K562 (cell line): ENCODE measurements around the gene STOX2. TPM values are rescaled to one million over a fixed set of nuclear protein-coding genes. Genes with fewer than 3 reads are reported as not detected.

ENCODE experiments used
- ATAC-seq: fragments of 200-7000 bp; cut with Tn5 transposase; 3 replicates; pipeline ENCODE4 v1.9.1; 2020; ENCODE audit warnings: moderate library complexity
- BruUV-seq: library from RNA; stranded (reverse); fragments of 400-500 nt; replicated peaks from 2 replicates; lab custom pipeline; 2021; lab: Mats Ljungman, UMichigan
- CTCF ChIA-PET: fragments of 300-600 bp; formaldehyde crosslinking; extraction: SDS; loops from one replicate; lab custom pipeline; 2021; ENCODE audit warnings: low intra/inter-chr PET ratio; lab: Yijun Ruan, JAX
- POLR2A ChIA-PET: fragments of 300-600, 350-650 bp; sonication (Branson Sonifier 250); formaldehyde crosslinking; extraction: SDS; loops from one replicate; lab custom pipeline; 2021; ENCODE audit warnings: antibody characterized with exemption, inconsistent platforms; lab: Yijun Ruan, JAX
- DNase-seq, 4 experiments: peaks; one replicate each; pipeline versions ENCODE4 v3.0.0 to v3.0.0-alpha.2; 2011 to 2018; ENCODE audit warnings: low spot score in 3 of 4, mixed read lengths in 3 of 4; ENCODE audit errors: extremely low read depth in 1 of 4
- FAIRE-seq: peaks from 2 replicates; lab custom pipeline; 2011; peaks lifted over from hg19 to GRCh38; lab: Jason Lieb, UNC
- H2AFZ ChIP-seq: 2 replicates; pipeline ENCODE4 v1.6.0; 2011; ENCODE audit warnings: low read depth, low read length, control low read depth, inconsistent platforms
- H3K27ac ChIP-seq: fragments of 200-600 bp; 3 replicates; pipeline ENCODE4 v1.8.0; 2011; ENCODE audit warnings: low read depth, mild to moderate bottlenecking, control low read depth, inconsistent platforms, low read length, moderate library complexity, mixed read lengths; ENCODE audit errors: extremely low read depth
- H3K27me3 ChIP-seq, 2 experiments: fragments of 300-600 bp in 1 of 2; 2 replicates in 1 of 2; 3 replicates in 1 of 2; pipeline versions ENCODE4 v1.6.0 to v1.8.0; 2011; ENCODE audit warnings: inconsistent platforms in 2 of 2, low read length in 2 of 2, mild to moderate bottlenecking in 1 of 2, mixed read lengths in 1 of 2, moderate library complexity in 1 of 2; ENCODE audit not compliant: control insufficient read depth in 2 of 2, insufficient read depth in 2 of 2
- H3K36me3 ChIP-seq: fragments of 300-600 bp; 3 replicates; pipeline ENCODE4 v1.8.0; 2011; ENCODE audit warnings: mild to moderate bottlenecking, low read length, inconsistent platforms; ENCODE audit not compliant: control insufficient read depth, insufficient read depth
- H3K4me1 ChIP-seq, 2 experiments: fragments of 200-600 bp in 1 of 2; replicated peaks in 1 of 2; 2 replicates in 1 of 2; 3 replicates in 1 of 2; pipeline versions ENCODE4 v1.5.1 to v1.8.0; 2011; ENCODE audit warnings: inconsistent platforms in 2 of 2, low read length in 2 of 2, mild to moderate bottlenecking in 1 of 2, mixed read lengths in 1 of 2, moderate library complexity in 1 of 2; ENCODE audit not compliant: control insufficient read depth in 2 of 2, insufficient read depth in 2 of 2
- H3K4me2 ChIP-seq: 2 replicates; pipeline ENCODE4 v1.6.1; 2011; ENCODE audit warnings: low read length, control low read depth, inconsistent platforms, mixed read lengths; ENCODE audit not compliant: insufficient read depth
- H3K4me3 ChIP-seq: fragments of 200-600 bp; sonication (generic), shearing (Covaris generic); 2 replicates; pipeline ENCODE4 v1.5.1; 2016; ENCODE audit warnings: control low read depth, inconsistent platforms
- H3K79me2 ChIP-seq: fragments of 200-600 bp; 3 replicates; pipeline ENCODE4 v1.8.0; 2011; ENCODE audit warnings: low read length, inconsistent platforms; ENCODE audit not compliant: control insufficient read depth, insufficient read depth
- H3K9ac ChIP-seq, 2 experiments: 2 replicates each; pipeline versions ENCODE4 v1.6.0 to v1.6.1; 2011; ENCODE audit warnings: low read depth in 2 of 2, low read length in 2 of 2, control low read depth in 1 of 2, inconsistent platforms in 1 of 2, mild to moderate bottlenecking in 1 of 2, mixed read lengths in 1 of 2; ENCODE audit not compliant: insufficient read depth in 1 of 2
- H3K9me1 ChIP-seq: one replicate; pipeline ENCODE4 v1.6.0; 2011; ENCODE audit warnings: inconsistent platforms, mild to moderate bottlenecking, low read length, moderate library complexity; ENCODE audit not compliant: control insufficient read depth, insufficient read depth
- H3K9me3 ChIP-seq: replicated peaks from 2 replicates; pipeline ENCODE4 v1.5.1; 2011; ENCODE audit warnings: low read depth, low read length, inconsistent platforms; ENCODE audit not compliant: control insufficient read depth, insufficient read depth
- H4K20me1 ChIP-seq: replicated peaks from 2 replicates; pipeline ENCODE4 v1.6.1; 2011; ENCODE audit warnings: low read length, inconsistent platforms, mixed read lengths; ENCODE audit not compliant: control insufficient read depth, insufficient read depth
- CBFA2T3 ChIP-seq: fragments of 450-650 bp; IDR thresholded peaks from 2 replicates; pipeline ENCODE4 v1.6.1; 2017
- CCNT2 ChIP-seq: IDR thresholded peaks from 2 replicates; pipeline ENCODE4 v1.6.1; 2011; ENCODE audit warnings: borderline replicate concordance, low read depth, mild to moderate bottlenecking, moderate library complexity, mixed read lengths, low read length; ENCODE audit not compliant: insufficient read length; ENCODE audit errors: extremely low read depth
- CREM ChIP-seq: IDR thresholded peaks from 2 replicates; pipeline ENCODE4 v1.6.1; 2014; ENCODE audit warnings: antibody characterized with exemption, low read depth
- ETS2 ChIP-seq: IDR thresholded peaks from 2 replicates; pipeline ENCODE4 v1.6.1; 2016; ENCODE audit warnings: borderline replicate concordance, missing genetic modification characterization, mild to moderate bottlenecking, moderate library complexity, missing compliant biosample characterization; ENCODE audit not compliant: poor library complexity, severe bottlenecking
- HDAC8 ChIP-seq: fragments of 450-650 bp; IDR thresholded peaks from 2 replicates; pipeline ENCODE4 v1.6.1; 2016; ENCODE audit warnings: mild to moderate bottlenecking, missing genetic modification characterization, moderate library complexity, missing compliant biosample characterization
- HMG20B ChIP-seq: fragments of 250-450 bp; sonication (Bioruptor Pico); IDR thresholded peaks from 2 replicates; pipeline ENCODE4 v1.5.0; 2021; ENCODE audit warnings: mild to moderate bottlenecking
- LCOR ChIP-seq: sonication (generic); formaldehyde crosslinking; IDR thresholded peaks from 2 replicates; pipeline ENCODE4 v1.8.0; 2022; ENCODE audit warnings: mild to moderate bottlenecking, missing genetic modification reagents
- MYBL2 ChIP-seq, 2 experiments: fragments of 450-650 bp in 1 of 2; sonication (generic) in 1 of 2; formaldehyde crosslinking in 1 of 2; IDR thresholded peaks; 2 replicates each; pipeline versions ENCODE4 v1.6.1 to v1.8.1; 2017 to 2022; ENCODE audit warnings: borderline replicate concordance in 1 of 2, inconsistent platforms in 1 of 2, low read depth in 1 of 2, mild to moderate bottlenecking in 1 of 2, missing genetic modification reagents in 1 of 2, moderate library complexity in 1 of 2
- TRIM24 ChIP-seq, 2 experiments: fragments of 450-650 bp; IDR thresholded peaks; 2 replicates each; pipeline ENCODE4 v1.6.1; 2016
- ZHX1 ChIP-seq: fragments of 150-350 bp; conservative IDR thresholded peaks from 2 replicates; pipeline ENCODE4 v1.6.1; 2014; ENCODE audit warnings: low read length
- WGBS: fragments of 100-300 bp; shearing (Covaris generic); methylation state at CpG from one replicate; pipeline ENCODE4 v1.1.6; 2016; ENCODE audit warnings: low coverage, mixed read lengths; ENCODE audit not compliant: insufficient coverage; ENCODE audit errors: missing lambda C conversion rate; 5-methylcytosine and 5-hydroxymethylcytosine counted together
- in situ Hi-C: fragments of 300-500 bp; cut with MboI; formaldehyde crosslinking; loops from 4 replicates; pipeline ENCODE4 v1.15.0; 2018; ENCODE audit warnings: inconsistent platforms, mixed read lengths
- intact Hi-C: fragments of 100-400 bp; cut with micrococcal nuclease; formaldehyde crosslinking; loops from 2 replicates; pipeline ENCODE4 v1.14.2; 2022
- polyA plus RNA-seq, 8 experiments: library from polyadenylated mRNA; depleted of rRNA in 4 of 8; stranded (reverse) in 5 of 8; unstranded in 3 of 8; fragments of >200 nt; fragmentation: Nextera tagmentation in 2 of 8; fragmentation: Illumina TruSeq in 1 of 8; extraction: Ambion mirVana in 2 of 8; extraction: Trizol in 1 of 8; gene quantifications; 2 replicates each; pipeline versions ENCODE4 v1.2.1 to v1.2.3, GENCODE V29; 2011 to 2014; ENCODE audit warnings: inconsistent platforms in 1 of 8, missing spikeins in 1 of 8
- total RNA-seq, 7 experiments: library from RNA; depleted of rRNA in 6 of 7; stranded (reverse); fragments of >200 nt in 6 of 7; fragmentation: Illumina TruSeq in 2 of 7; extraction: Trizol in 2 of 7; gene quantifications; 2 replicates each; pipeline versions ENCODE4 v1.2.1 to v1.2.3, GENCODE V29; 2011 to 2021; ENCODE audit warnings: low replicate concordance in 1 of 7

Gene STOX2
- total and polyA plus RNA-seq, 9 of the 15 experiments (the other 6 are each of a cell fraction or from before 2014, with no cell fraction given): not detected

GRCh38 chr4:184064877-184065276, 159.8 kb downstream of the STOX2 start:
- no peaks in the 10 kb centered on the region for H4K20me1 ChIP-seq
- no peak overlapping the region for H2AFZ ChIP-seq
- ChIA-PET POLR2A (no interaction called here), CTCF (no interaction called here)
- in situ Hi-C loops (no loop called here), intact Hi-C loops (no loop called here)
- H3K9ac ChIP-seq: no peak overlapping the region
- H3K79me2 ChIP-seq: no peaks in the 10 kb centered on the region
- no peaks in the 10 kb centered on the region for H3K9me3 ChIP-seq
- H3K36me3 ChIP-seq: no peaks in the 10 kb centered on the region
- TF ChIP-seq ETS2: no peak
- TF ChIP-seq LCOR (CRISPR knock-in tag): no peak
- no peak for TF ChIP-seq ZHX1
- TF ChIP-seq CBFA2T3: no peak
- TF ChIP-seq CREM: no peak
- no peak for TF ChIP-seq TRIM24 (IDR thresholded peaks at IDR 0.05)
- TF ChIP-seq HMG20B: no peak
- no peak for TF ChIP-seq MYBL2 (IDR thresholded peaks at IDR 0.05; ENCODE audit: low read depth)
- TF ChIP-seq MYBL2 (CRISPR knock-in tag; IDR thresholded peaks at IDR 0.05; ENCODE audit: borderline replicate concordance): no peak
- TF ChIP-seq CCNT2: no peak
- no peak for TF ChIP-seq HDAC8 (tag)
- H3K27ac ChIP-seq: no peak overlapping the region
- BruUV-seq: no TSS peak
- no peaks in the 10 kb centered on the region for H3K4me1 ChIP-seq
- FAIRE-seq: no peak
- no peak overlapping the region for H3K4me2 ChIP-seq
- no peak for DNase-seq
- no peaks in the 10 kb centered on the region for H3K9me1 ChIP-seq
- ATAC-seq: no peak
- no peak overlapping the region for H3K4me3 ChIP-seq
- H3K27me3 ChIP-seq: peaks cover 0 to 27% of the 10 kb centered on the region in 2 experiments; a peak in 4 of 5 replicates
- 0% methylated on average over 5 of the region's 5 CpGs for WGBS
